Kidney (tissue), 14 donors: ENCODE measurements around the gene RPRD2. TPM values are rescaled to one million over a fixed set of nuclear protein-coding genes. Genes with fewer than 3 reads are reported as not detected.

Experiments used
- DNase-seq, 5 donors: peaks; one replicate each; pipeline ENCODE4 v3.0.0-alpha.2; 2013 to 2020
- FAIRE-seq: peaks from 2 replicates; lab custom pipeline; 2012; peaks lifted over from hg19 to GRCh38; lab: Jason Lieb, UNC
- H3K27ac ChIP-seq, 2 donors: one replicate each; pipeline ENCODE4 v1.7.0; 2013; ENCODE audit warnings: low read depth in 2 of 2, low read length in 2 of 2, inconsistent platforms in 1 of 2
- H3K27me3 ChIP-seq: one replicate; pipeline ENCODE4 v1.7.1; 2013; ENCODE audit warnings: low read length, inconsistent platforms; ENCODE audit not compliant: control insufficient read depth, insufficient read depth
- H3K36me3 ChIP-seq, 3 donors: one replicate each; pipeline versions ENCODE4 v1.7.0 to v1.7.1; 2013; ENCODE audit warnings: low read length in 3 of 3, control low read depth in 1 of 3, inconsistent platforms in 1 of 3; ENCODE audit not compliant: insufficient read depth in 3 of 3, control insufficient read depth in 2 of 3
- H3K4me1 ChIP-seq, 3 donors: one replicate each; pipeline versions ENCODE4 v1.7.0 to v1.7.1; 2013; ENCODE audit warnings: low read length in 3 of 3, inconsistent platforms in 1 of 3, low read depth in 1 of 3; ENCODE audit not compliant: control insufficient read depth in 2 of 3, insufficient read depth in 2 of 3
- H3K4me3 ChIP-seq, 3 donors: one replicate each; pipeline versions ENCODE4 v1.7.0 to v1.8.1; 2013; ENCODE audit warnings: low read length in 3 of 3, control low read depth in 1 of 3, inconsistent platforms in 1 of 3
- H3K9ac ChIP-seq, 3 donors: one replicate each; pipeline versions ENCODE4 v1.7.0 to v1.7.1; 2013; ENCODE audit warnings: low read length in 3 of 3, control low read depth in 1 of 3, inconsistent platforms in 1 of 3
- H3K9me3 ChIP-seq, 3 donors: one replicate each; pipeline versions ENCODE4 v1.7.0 to v1.7.1; 2013; ENCODE audit warnings: low read length in 3 of 3, control low read depth in 1 of 3, inconsistent platforms in 1 of 3; ENCODE audit not compliant: control insufficient read depth in 2 of 3, insufficient read depth in 1 of 3
- CTCF ChIP-seq: IDR thresholded peaks from 3 replicates; pipeline ENCODE4 v1.5.1; 2012; ENCODE audit warnings: mild to moderate bottlenecking, moderate library complexity, borderline replicate concordance; ENCODE audit not compliant: insufficient read depth; ENCODE audit errors: extremely low read depth
- intact Hi-C: fragments of 100-400 bp; cut with DNase I; formaldehyde crosslinking; loops from one replicate; pipeline ENCODE4 v1.11.1; 2022
- polyA plus RNA-seq: library from polyadenylated mRNA; stranded (reverse); fragments of 350-450 nt; fragmentation: Illumina TruSeq; extraction: RNeasy Lipid Tissue Mini Kit (QIAGEN cat#74804); gene quantifications from one replicate; pipeline ENCODE4 v1.2.3, GENCODE V29; 2014; ENCODE audit warnings: low read depth, low replicate concordance; ENCODE audit not compliant: insufficient read depth
- total RNA-seq: library from RNA; stranded (reverse); fragmentation: NEBNext Ultra II Directional; extraction: Animal tissue kit (Norgen Biotek cat#: 25700); gene quantifications from one replicate; pipeline ENCODE4 v1.2.1, GENCODE V29; 2021
- donor health status: control.
- donor health status: control.
- donor health status: control.
- donor health status: control.
- donor health status: control.
- donor health status: DM: yes; HTN: yes; CAD: no.
- donor health status: Normal renal cell carcinoma (clear cell type).

The RPRD2 gene
- total and polyA plus RNA-seq, 2 donors from 2014 or later, result 9.1 to 40.4 TPM

- Histone ChIP-seq H3K4me3 (no peak overlapping the region), H3K36me3 (peaks cover 0 to 7% (median 0%) of the 10 kb centered on the region in 3 donors), H3K27me3 (no peaks in the 10 kb centered on the region), H3K4me1 (no peaks in the 10 kb centered on the region), H3K9me3 (no peaks in the 10 kb centered on the region), H3K27ac (no peak overlapping the region), H3K9ac (no peak overlapping the region)
- FAIRE-seq (no peak), DNase-seq (no peak)
- no peak for TF ChIP-seq CTCF
- intact Hi-C loops, result no loop called here
These were observed 51.9 kb downstream of the RPRD2 start for GRCh38 chr1:150415800-150416199.

GRCh38 chr1:150420560-150421265 lies 56.8 kb downstream of the RPRD2 start:
- DNase-seq, result no peak
- Histone ChIP-seq H3K9ac (no peak overlapping the region), H3K4me1 (no peaks in the 10 kb centered on the region), H3K27me3 (no peaks in the 10 kb centered on the region), H3K9me3 (no peaks in the 10 kb centered on the region), H3K36me3 (peaks cover 0 to 7% (median 0%) of the 10 kb centered on the region in 3 donors), H3K27ac (no peak overlapping the region), H3K4me3 (no peak overlapping the region)
- intact Hi-C loops, result no loop called here
- FAIRE-seq, result no peak
- no peak for TF ChIP-seq CTCF

- DNase-seq (no peak), FAIRE-seq (no peak)
- Histone ChIP-seq H3K9me3 (no peaks in the 10 kb centered on the region), H3K27me3 (no peaks in the 10 kb centered on the region), H3K36me3 (peaks cover 0 to 7% (median 0%) of the 10 kb centered on the region in 3 donors), H3K4me1 (no peaks in the 10 kb centered on the region), H3K9ac (no peak overlapping the region), H3K27ac (no peak overlapping the region), H3K4me3 (no peak overlapping the region)
- TF ChIP-seq CTCF, result no peak
- intact Hi-C loops, result no loop called here
These were observed 58.6 kb downstream of the RPRD2 start for GRCh38 chr1:150422541-150422940.
